CD14-positive monocyte (primary cell): ENCODE results near the gene ZCCHC17. TPM values are rescaled to one million over a fixed set of nuclear protein-coding genes. Genes with fewer than 3 reads are reported as not detected.
A peak's percentile ranks its signal among the peaks of the same experiment; 100 is the strongest.

Source experiments
- DNase-seq, 3 donors: peaks; one replicate each; pipeline ENCODE4 v3.0.0-alpha.2; 2011 to 2022
- H2AFZ ChIP-seq: 2 replicates; pipeline ENCODE4 v1.6.0; 2012; ENCODE audit warnings: mild to moderate bottlenecking, low read depth, low read length, inconsistent platforms; ENCODE audit not compliant: insufficient read depth, poor library complexity, severe bottlenecking
- H3K27ac ChIP-seq, 2 donors: 1 replicate in 1 of 2; 2 replicates in 1 of 2; pipeline ENCODE4 v1.5.1; 2012 to 2013; ENCODE audit warnings: low read length in 2 of 2, control low read depth in 1 of 2, inconsistent platforms in 1 of 2, low read depth in 1 of 2, mild to moderate bottlenecking in 1 of 2
- H3K27me3 ChIP-seq, 2 donors: one replicate each; pipeline versions ENCODE4 v1.6.0 to v1.6.1; 2011 to 2013; ENCODE audit warnings: low read length in 2 of 2; ENCODE audit not compliant: control insufficient read depth in 2 of 2, insufficient read depth in 2 of 2
- H3K36me3 ChIP-seq, 2 donors: replicated peaks in 1 of 2; 1 replicate in 1 of 2; 2 replicates in 1 of 2; pipeline versions ENCODE4 v1.5.1 to v1.6.1; 2012 to 2013; ENCODE audit warnings: low read length in 2 of 2, control low read depth in 1 of 2, inconsistent platforms in 1 of 2, mild to moderate bottlenecking in 1 of 2; ENCODE audit not compliant: insufficient read depth in 2 of 2, control insufficient read depth in 1 of 2
- H3K4me1 ChIP-seq, 2 donors: 1 replicate in 1 of 2; 2 replicates in 1 of 2; pipeline versions ENCODE4 v1.5.1 to v1.6.1; 2012 to 2013; ENCODE audit warnings: low read length in 2 of 2, control low read depth in 1 of 2, inconsistent platforms in 1 of 2, mild to moderate bottlenecking in 1 of 2, moderate library complexity in 1 of 2; ENCODE audit not compliant: insufficient read depth in 2 of 2, control insufficient read depth in 1 of 2
- H3K4me2 ChIP-seq: replicated peaks from 2 replicates; pipeline ENCODE3; 2012; ENCODE audit warnings: low read length, moderate library complexity, mild to moderate bottlenecking; ENCODE audit not compliant: poor library complexity, severe bottlenecking; ENCODE audit errors: extremely low read depth
- H3K4me3 ChIP-seq, 3 experiments: fragments of 200-600 bp in 1 of 3; sonication (generic) in 1 of 3; replicated peaks in 1 of 3; 1 replicate in 2 of 3; 2 replicates in 1 of 3; pipeline ENCODE4 v1.5.1; 2011 to 2013; ENCODE audit warnings: low read length in 3 of 3, mild to moderate bottlenecking in 3 of 3, control low read depth in 2 of 3, low read depth in 2 of 3, inconsistent platforms in 1 of 3, moderate library complexity in 1 of 3
- H3K79me2 ChIP-seq: 2 replicates; pipeline ENCODE4 v1.6.0; 2012; ENCODE audit warnings: mild to moderate bottlenecking, control low read depth, inconsistent platforms, low read length, moderate library complexity; ENCODE audit not compliant: insufficient read depth
- H3K9ac ChIP-seq: 2 replicates; pipeline ENCODE4 v1.6.0; 2017; ENCODE audit warnings: low read length, mild to moderate bottlenecking; ENCODE audit not compliant: insufficient read depth, poor library complexity, severe bottlenecking
- H3K9me3 ChIP-seq, 2 donors: replicated peaks in 1 of 2; 1 replicate in 1 of 2; 2 replicates in 1 of 2; pipeline versions ENCODE4 v1.5.1 to v1.6.1; 2012 to 2013; ENCODE audit warnings: low read length in 2 of 2, control low read depth in 1 of 2; ENCODE audit not compliant: control insufficient read depth in 1 of 2, insufficient read depth in 1 of 2
- H4K20me1 ChIP-seq: 2 replicates; pipeline ENCODE4 v1.6.0; 2012; ENCODE audit warnings: mild to moderate bottlenecking, low read length, control low read depth, moderate library complexity; ENCODE audit not compliant: insufficient read depth
- H3K27ac Mint-ChIP-seq, 7 donors: one replicate each; pipeline ENCODE4 v1.8.0; 2020; ENCODE audit warnings: mild to moderate bottlenecking in 7 of 7, mixed read lengths in 7 of 7, moderate library complexity in 6 of 7, inconsistent platforms in 2 of 7
- H3K27me3 Mint-ChIP-seq, 3 donors: one replicate each; pipeline ENCODE4 v1.8.0; 2021 to 2022; ENCODE audit warnings: low read depth in 3 of 3, mild to moderate bottlenecking in 3 of 3, mixed read lengths in 3 of 3, moderate library complexity in 3 of 3, inconsistent platforms in 1 of 3
- H3K36me3 Mint-ChIP-seq, 2 donors: one replicate each; pipeline ENCODE4 v1.8.0; 2020; ENCODE audit warnings: mixed read lengths in 2 of 2, inconsistent platforms in 1 of 2, mild to moderate bottlenecking in 1 of 2
- H3K4me1 Mint-ChIP-seq: one replicate; pipeline ENCODE4 v1.8.0; 2020; ENCODE audit warnings: mild to moderate bottlenecking, mixed read lengths
- H3K4me3 Mint-ChIP-seq, 2 donors: one replicate each; pipeline ENCODE4 v1.8.0; 2020; ENCODE audit warnings: mild to moderate bottlenecking in 2 of 2, mixed read lengths in 2 of 2, moderate library complexity in 1 of 2
- H3K9me3 Mint-ChIP-seq, 7 donors: one replicate each; pipeline ENCODE4 v1.8.0; 2020 to 2022; ENCODE audit warnings: mixed read lengths in 7 of 7, mild to moderate bottlenecking in 6 of 7, moderate library complexity in 6 of 7, inconsistent platforms in 2 of 7
- WGBS: methylation state at CpG from one replicate; pipeline ENCODE4 v1.1.5; 2013; ENCODE audit warnings: missing lambda C conversion rate; ENCODE audit not compliant: insufficient coverage; 5-methylcytosine and 5-hydroxymethylcytosine counted together
- intact Hi-C, 2 donors: fragments of 100-400 bp; cut with micrococcal nuclease; formaldehyde crosslinking; loops; one replicate each; pipeline versions ENCODE4 v1.15.0 to v1.15.1; 2023
- polyA plus RNA-seq, 3 donors: library from polyadenylated mRNA; depleted of rRNA in 1 of 3; unstranded in 2 of 3; stranded (reverse) in 1 of 3; fragments of 300-500 nt in 2 of 3; fragments of >200 nt in 1 of 3; fragmentation: Illumina TruSeq in 2 of 3; gene quantifications; 1 replicate in 2 of 3; 2 replicates in 1 of 3; pipeline ENCODE4 v1.2.3, GENCODE V29; 2012 to 2021
- TF ChIP-seq, protein P1 (sequence below): fragments of 200-600 bp; IDR thresholded peaks from one replicate; pipeline ENCODE4 v1.8.0; 2022; ENCODE audit warnings: antibody characterized with exemption, mild to moderate bottlenecking

ZCCHC17 gene
- polyA plus RNA-seq, 3 donors: 17.0 to 32.3 (median 29.3) TPM

DNA sequence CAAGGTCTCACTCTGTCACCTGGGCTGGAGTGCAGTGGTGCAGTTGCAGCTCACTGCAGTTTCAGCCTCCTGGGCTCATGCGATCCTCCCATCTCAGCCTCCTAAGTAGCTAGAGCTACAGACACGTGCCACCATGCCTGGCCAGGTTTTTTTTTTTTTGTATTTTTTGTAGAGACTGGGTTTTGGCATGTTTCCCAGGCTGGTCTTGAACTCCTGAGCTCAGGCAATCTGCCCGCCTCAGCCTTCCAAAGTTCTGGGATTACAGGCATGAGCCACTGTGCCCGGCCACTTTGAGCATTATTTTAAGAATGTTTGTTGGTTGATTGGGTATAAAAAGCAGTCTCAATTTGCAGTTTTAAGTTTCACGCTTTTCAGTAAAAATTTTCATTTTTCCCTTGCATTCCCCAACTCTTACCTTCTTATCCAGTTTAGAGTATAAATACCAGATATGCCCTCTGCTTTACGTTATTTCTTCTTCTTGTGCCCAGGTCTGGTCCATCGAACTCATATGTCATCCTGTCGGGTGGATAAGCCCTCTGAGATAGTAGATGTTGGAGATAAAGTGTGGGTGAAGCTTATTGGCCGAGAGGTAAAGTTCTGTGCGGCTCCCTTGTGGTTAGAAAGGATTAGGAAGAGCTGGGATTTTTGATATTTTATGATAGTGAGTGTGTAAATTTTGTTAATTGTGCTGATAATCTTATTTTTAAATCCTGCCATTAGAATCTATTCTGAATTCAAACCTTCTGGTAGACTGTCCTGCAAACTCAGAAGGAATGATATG is 40.0 kb downstream of the ZCCHC17 start:
- Histone ChIP-seq H3K36me3 (peaks cover 14 to 44% of the 10 kb centered on the region in 2 donors), H4K20me1 (peaks cover 3% of the 10 kb centered on the region), H3K27ac (no peak overlapping the region), H3K4me1 (no peaks in the 10 kb centered on the region), H3K4me2 (no peak overlapping the region), H3K27me3 (no peaks in the 10 kb centered on the region), H3K9ac (no peak overlapping the region), H3K4me3 (no peak overlapping the region), H3K79me2 (no peaks in the 10 kb centered on the region), H2AFZ (no peak overlapping the region), H3K9me3 (no peaks in the 10 kb centered on the region)
- DNase-seq: no peak
- peaks cover 8% of the 10 kb centered on the region for H3K4me1 Mint-ChIP-seq
- TF ChIP-seq, protein P1, sequence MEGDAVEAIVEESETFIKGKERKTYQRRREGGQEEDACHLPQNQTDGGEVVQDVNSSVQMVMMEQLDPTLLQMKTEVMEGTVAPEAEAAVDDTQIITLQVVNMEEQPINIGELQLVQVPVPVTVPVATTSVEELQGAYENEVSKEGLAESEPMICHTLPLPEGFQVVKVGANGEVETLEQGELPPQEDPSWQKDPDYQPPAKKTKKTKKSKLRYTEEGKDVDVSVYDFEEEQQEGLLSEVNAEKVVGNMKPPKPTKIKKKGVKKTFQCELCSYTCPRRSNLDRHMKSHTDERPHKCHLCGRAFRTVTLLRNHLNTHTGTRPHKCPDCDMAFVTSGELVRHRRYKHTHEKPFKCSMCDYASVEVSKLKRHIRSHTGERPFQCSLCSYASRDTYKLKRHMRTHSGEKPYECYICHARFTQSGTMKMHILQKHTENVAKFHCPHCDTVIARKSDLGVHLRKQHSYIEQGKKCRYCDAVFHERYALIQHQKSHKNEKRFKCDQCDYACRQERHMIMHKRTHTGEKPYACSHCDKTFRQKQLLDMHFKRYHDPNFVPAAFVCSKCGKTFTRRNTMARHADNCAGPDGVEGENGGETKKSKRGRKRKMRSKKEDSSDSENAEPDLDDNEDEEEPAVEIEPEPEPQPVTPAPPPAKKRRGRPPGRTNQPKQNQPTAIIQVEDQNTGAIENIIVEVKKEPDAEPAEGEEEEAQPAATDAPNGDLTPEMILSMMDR: no peak
- WGBS: 100% methylated on average over 1 of the region's 10 CpGs
- intact Hi-C loops: no loop called here
- H3K27ac Mint-ChIP-seq: peak overlapping the region in 1 of 7 donors; percentile 46
- H3K27me3 Mint-ChIP-seq: peaks cover 0 to 2% (median 0%) of the 10 kb centered on the region in 3 donors
- H3K4me3 Mint-ChIP-seq: no peak overlapping the region
- peaks cover 34 to 38% of the 10 kb centered on the region in 2 donors for H3K36me3 Mint-ChIP-seq
- H3K9me3 Mint-ChIP-seq: no peaks in the 10 kb centered on the region

DNA sequence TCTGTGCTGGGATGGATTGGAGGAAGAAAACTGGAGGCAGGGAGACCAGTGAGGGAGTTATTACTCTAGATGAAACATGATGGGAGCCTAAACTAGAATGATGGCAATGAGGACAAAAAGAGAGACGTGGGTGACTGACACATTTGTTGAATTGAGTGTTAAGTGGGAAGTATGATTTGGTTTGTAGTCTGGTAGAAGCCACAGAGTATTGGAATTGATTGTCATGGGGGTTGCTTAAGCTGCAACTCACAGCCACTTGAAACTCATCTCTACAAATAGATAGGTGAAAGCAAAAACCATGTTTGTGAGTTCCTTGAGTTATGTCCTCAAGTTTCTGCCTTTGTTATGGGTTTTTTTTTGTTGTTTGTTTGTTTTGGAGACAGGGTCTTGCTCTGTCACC is 47.7 kb downstream of the ZCCHC17 start:
- no peaks in the 10 kb centered on the region for H3K4me1 Mint-ChIP-seq

More for the DNA sequence above, 47.7 kb downstream of the ZCCHC17 start:
- no peaks in the 10 kb centered on the region for H3K4me1 ChIP-seq
- H3K4me2 ChIP-seq: no peak overlapping the region
- peaks cover 35 to 78% of the 10 kb centered on the region in 2 donors for H3K36me3 ChIP-seq
- H3K36me3 Mint-ChIP-seq: peaks cover 55 to 67% of the 10 kb centered on the region in 2 donors
- no peak overlapping the region for H3K4me3 ChIP-seq
- H3K9me3 Mint-ChIP-seq: no peaks in the 10 kb centered on the region
- no peak overlapping the region for H3K27ac ChIP-seq
- no peak overlapping the region for H3K4me3 Mint-ChIP-seq
- 71% methylated on average over 1 of the region's 1 CpG for WGBS
- H2AFZ ChIP-seq: no peak overlapping the region
- H4K20me1 ChIP-seq: no peaks in the 10 kb centered on the region
- no peaks in the 10 kb centered on the region for H3K9me3 ChIP-seq
- no peak overlapping the region for H3K9ac ChIP-seq
- no peaks in the 10 kb centered on the region for H3K27me3 Mint-ChIP-seq
- no peaks in the 10 kb centered on the region for H3K79me2 ChIP-seq
- TF ChIP-seq, protein P1: no peak
- H3K27me3 ChIP-seq: no peaks in the 10 kb centered on the region
- DNase-seq: no peak
- peak overlapping the region in 2 of 7 donors; percentile 18 to 19 for H3K27ac Mint-ChIP-seq
- intact Hi-C loops: no loop called here
